C4-2B (cell line): ENCODE data around the gene DCLK1.

ENCODE experiments used
- CTCF ChIP-seq: fragments of 450-650 bp; conservative IDR thresholded peaks from 2 replicates; pipeline ENCODE4 v1.5.1; 2017; ENCODE audit warnings: mild to moderate bottlenecking
- ZFX ChIP-seq: fragments of 450-650 bp; IDR thresholded peaks from 2 replicates; pipeline ENCODE4 v1.6.1; 2017

DNA sequence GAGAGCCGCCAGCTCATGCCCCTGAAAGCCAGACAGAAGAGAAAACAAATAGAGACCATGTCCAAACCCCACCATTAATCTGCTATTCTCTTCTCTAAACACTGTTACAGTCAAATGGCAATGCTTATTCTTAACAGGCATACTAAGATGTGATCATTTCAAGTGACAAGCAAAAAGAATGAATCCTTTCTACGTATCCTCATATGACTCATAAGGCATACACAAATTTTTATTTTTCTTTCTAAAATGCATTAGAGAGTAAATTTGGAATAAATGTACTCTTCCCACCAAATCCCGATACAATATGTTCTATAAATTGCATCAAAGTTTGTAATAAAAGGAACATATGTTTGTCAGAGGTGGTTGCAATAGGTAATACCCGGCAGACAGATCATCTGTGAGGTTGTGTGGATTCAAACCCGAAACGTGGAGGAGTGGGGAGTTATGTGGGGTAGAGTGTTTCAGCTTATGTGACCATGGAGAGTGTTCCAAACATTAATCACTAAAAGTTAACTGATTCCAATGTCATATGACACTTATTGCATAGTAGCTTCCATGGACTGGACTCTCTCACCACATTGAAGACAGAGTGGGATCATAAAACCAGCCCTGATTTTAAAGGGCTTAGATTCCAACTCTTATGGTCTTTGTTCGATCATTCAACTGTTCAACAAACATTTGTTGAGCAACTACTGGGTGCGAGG lies 213.1 kb downstream of the DCLK1 start:
- TF ChIP-seq CTCF, result no peak
- no peak for TF ChIP-seq ZFX
